BE2C (cell line): ENCODE measurements around the gene KIR2DL1.
"Not testable (repeated sequence)": the region's sequence is repeated elsewhere in the genome, so short reads cannot be mapped to it uniquely, and the experiment has no call there.

Experiments
- DNase-seq: peaks from one replicate; pipeline ENCODE4 v3.0.0-alpha.2; 2020
- H3K27me3 ChIP-seq: fragments of 250-450 bp; sonication (Bioruptor Pico); 2 replicates; pipeline ENCODE4 v1.5.1; 2020; ENCODE audit warnings: mild to moderate bottlenecking
- H3K36me3 ChIP-seq: fragments of 250-450 bp; sonication (Bioruptor Pico); 2 replicates; pipeline ENCODE4 v1.5.1; 2020; ENCODE audit warnings: mild to moderate bottlenecking
- H3K4me1 ChIP-seq: fragments of 250-450 bp; sonication (Bioruptor Pico); 2 replicates; pipeline ENCODE4 v1.5.1; 2020
- H3K4me3 ChIP-seq: 2 replicates; pipeline ENCODE4 v1.5.1; 2011; ENCODE audit warnings: low read depth, low read length
- H3K9me3 ChIP-seq: fragments of 250-450 bp; sonication (Bioruptor Pico); 2 replicates; pipeline ENCODE4 v1.5.1; 2020
- TF ChIP-seq, protein P1 (sequence below): IDR thresholded peaks from 2 replicates; pipeline ENCODE4 v1.5.1; 2012; ENCODE audit warnings: mild to moderate bottlenecking, low read depth, low read length

Gene KIR2DL1

DNA sequence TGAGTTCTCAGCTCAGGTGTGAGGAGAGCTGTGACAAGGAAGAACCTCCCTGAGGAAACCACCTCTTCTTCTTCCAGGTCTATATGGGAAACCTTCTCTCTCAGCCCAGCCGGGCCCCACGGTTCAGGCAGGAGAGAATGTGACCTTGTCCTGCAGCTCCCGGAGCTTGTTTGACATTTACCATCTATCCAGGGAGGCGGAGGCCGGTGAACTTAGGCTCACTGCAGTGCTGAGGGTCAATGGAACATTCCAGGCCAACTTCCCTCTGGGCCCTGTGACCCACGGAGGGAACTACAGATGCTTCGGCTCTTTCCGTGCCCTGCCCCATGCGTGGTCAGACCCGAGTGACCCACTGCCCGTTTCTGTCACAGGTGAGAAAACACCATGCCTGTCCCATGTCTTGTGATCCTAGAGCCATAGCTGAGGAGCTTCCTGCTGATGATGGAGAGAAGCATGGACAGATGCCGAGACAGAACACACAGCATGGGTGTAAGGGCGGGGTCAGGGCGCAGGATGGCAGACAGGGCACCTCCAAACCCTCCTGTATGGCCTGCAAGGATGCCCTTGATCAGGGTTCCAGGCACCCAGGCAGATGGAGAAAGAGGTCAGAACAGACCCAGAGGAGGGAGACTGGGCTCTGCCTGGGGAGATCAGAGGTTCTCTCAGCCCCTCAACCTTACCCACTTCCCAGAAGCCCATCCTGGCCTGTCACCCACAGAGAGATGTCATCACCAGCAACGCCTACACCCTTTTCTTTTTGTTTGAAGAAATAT, 40.0 kb upstream of the KIR2DL1 start:
- TF ChIP-seq, protein P1, sequence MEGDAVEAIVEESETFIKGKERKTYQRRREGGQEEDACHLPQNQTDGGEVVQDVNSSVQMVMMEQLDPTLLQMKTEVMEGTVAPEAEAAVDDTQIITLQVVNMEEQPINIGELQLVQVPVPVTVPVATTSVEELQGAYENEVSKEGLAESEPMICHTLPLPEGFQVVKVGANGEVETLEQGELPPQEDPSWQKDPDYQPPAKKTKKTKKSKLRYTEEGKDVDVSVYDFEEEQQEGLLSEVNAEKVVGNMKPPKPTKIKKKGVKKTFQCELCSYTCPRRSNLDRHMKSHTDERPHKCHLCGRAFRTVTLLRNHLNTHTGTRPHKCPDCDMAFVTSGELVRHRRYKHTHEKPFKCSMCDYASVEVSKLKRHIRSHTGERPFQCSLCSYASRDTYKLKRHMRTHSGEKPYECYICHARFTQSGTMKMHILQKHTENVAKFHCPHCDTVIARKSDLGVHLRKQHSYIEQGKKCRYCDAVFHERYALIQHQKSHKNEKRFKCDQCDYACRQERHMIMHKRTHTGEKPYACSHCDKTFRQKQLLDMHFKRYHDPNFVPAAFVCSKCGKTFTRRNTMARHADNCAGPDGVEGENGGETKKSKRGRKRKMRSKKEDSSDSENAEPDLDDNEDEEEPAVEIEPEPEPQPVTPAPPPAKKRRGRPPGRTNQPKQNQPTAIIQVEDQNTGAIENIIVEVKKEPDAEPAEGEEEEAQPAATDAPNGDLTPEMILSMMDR, result no peak
- no peak overlapping the region for H3K4me3 ChIP-seq
- no peaks in the 10 kb centered on the region for H3K36me3 ChIP-seq
- DNase-seq, result no peak
- H3K9me3 ChIP-seq, result no peaks in the 10 kb centered on the region
- no peaks in the 10 kb centered on the region for H3K4me1 ChIP-seq
- no peaks in the 10 kb centered on the region; the same call in 1 of the 2 replicates for H3K27me3 ChIP-seq

DNA sequence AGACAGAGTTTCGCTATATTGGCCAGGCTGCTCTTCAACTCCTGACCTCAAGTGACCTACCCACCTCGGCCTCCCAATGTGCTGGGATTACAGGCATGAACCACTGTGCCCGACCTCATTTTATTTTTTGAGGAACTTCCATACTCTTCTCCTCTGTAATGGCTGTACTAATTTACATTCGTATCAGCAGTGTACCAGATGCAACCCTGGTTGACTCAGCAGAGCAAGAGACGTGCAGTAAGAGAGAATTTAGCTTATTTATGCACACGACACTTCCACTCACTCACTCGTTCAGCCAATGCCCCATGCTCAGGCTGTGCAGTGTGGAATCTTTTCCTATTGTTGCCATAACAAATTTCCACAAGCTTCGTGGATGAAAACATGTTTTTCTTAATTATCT, 38.4 kb upstream of the KIR2DL1 start:
- no peak overlapping the region for H3K4me3 ChIP-seq
- H3K27me3 ChIP-seq, result no peaks in the 10 kb centered on the region; the same call in 1 of the 2 replicates
- no peaks in the 10 kb centered on the region for H3K4me1 ChIP-seq
- no peaks in the 10 kb centered on the region for H3K9me3 ChIP-seq
- TF ChIP-seq, protein P1, result no peak
- no peaks in the 10 kb centered on the region for H3K36me3 ChIP-seq
- no peak for DNase-seq

DNA sequence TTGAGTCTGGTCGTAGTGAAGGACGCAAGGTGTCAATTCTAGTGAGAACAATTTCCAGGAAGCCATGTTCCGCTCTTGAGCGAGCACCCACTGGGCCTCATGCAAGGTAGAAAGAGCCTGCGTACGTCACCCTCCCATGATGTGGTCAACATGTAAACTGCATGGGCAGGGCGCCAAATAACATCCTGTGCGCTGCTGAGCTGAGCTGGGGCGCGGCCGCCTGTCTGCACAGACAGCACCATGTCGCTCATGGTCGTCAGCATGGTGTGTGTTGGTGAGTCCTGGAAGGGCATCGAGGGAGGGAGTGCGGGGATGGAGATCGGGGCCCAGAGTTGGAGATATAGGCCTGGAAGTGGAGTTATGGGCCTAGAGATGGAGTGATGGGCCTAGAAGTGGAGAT, 31.3 kb upstream of the KIR2DL1 start, which contains the start of gene KIR2DL3:
KIR2DL3 (plus strand) TSS at position 208 of the 400 bp plus-strand sequence; CDS start at position 241, 33 bp downstream.
- not testable (repeated sequence) for H3K4me3 ChIP-seq, DNase-seq, H3K36me3 ChIP-seq, H3K27me3 ChIP-seq, H3K4me1 ChIP-seq, H3K9me3 ChIP-seq

DNA sequence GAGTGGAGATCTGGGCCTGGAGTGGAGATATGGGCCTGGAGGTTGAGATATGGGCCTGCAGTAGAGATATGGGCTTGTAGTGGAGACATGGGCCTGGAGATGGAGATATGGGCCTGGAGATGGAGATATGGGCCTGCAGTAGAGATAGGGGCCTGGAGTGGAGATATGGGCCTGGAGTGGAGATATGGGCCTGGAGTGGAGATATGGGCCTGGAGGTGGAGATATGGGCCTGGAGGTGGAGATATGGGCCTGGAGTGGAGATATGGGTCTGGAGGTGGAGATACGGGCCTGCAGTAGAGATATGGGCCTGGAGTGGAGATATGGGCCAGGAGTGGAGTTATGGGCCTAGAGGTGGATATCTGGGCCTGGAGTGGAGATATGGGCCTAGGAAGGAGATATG, 30.9 kb upstream of the KIR2DL1 start:
- Histone ChIP-seq H3K4me1 (no peaks in the 10 kb centered on the region), H3K4me3 (no peak overlapping the region), H3K27me3 (no peaks in the 10 kb centered on the region; the same call in 1 of the 2 replicates), H3K9me3 (no peaks in the 10 kb centered on the region), H3K36me3 (no peaks in the 10 kb centered on the region)
- TF ChIP-seq, protein P1, result no peak
- no peak for DNase-seq

DNA sequence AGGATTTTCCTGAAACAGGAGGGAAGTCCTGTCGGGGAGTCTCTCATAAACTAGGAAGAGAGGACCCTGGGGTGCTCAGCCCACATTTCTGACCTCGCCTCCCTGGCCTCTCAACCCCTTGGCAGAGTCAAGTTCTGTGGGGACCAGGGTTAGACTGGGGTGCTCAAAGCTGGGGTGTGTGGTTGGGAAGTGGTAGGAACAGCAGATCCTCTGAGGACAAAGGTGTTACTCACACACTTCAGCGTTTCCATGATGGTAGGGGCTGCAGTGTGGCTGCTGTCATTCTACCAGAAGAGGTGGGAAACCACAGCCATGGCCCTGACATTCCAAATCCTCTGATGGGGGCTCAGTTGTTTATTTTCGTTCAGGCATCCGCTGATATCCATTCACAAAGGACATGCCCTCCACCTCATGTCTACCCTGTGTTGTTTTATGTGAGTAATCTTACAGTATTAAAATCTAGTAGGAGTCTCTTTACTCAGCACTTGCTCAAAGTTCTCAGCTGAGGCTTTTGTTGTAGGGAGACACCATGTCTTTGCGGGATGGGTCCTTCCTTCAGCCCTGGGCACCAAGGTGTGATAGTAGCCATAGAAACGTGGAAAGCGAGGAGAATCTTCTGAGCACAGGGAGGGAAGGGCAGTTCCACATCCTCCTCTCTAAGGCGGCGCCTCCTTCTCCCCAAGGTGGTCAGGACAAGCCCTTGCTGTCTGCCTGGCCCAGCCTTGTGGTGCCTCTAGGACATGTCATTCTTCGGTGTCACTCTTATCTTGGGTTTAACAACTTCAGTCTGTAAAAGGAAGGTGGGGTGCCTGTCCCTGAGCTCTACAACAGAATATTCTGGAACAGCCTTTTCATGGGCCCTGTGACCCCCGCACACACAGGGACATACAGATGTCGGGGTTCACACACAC, 29.8 kb upstream of the KIR2DL1 start:
- no peaks in the 10 kb centered on the region for H3K4me1 ChIP-seq
- no peak for DNase-seq
- H3K4me3 ChIP-seq, result no peak overlapping the region
- no peaks in the 10 kb centered on the region for H3K27me3 ChIP-seq
- TF ChIP-seq, protein P1, result no peak
- H3K9me3 ChIP-seq, result no peaks in the 10 kb centered on the region
- no peaks in the 10 kb centered on the region for H3K36me3 ChIP-seq

DNA sequence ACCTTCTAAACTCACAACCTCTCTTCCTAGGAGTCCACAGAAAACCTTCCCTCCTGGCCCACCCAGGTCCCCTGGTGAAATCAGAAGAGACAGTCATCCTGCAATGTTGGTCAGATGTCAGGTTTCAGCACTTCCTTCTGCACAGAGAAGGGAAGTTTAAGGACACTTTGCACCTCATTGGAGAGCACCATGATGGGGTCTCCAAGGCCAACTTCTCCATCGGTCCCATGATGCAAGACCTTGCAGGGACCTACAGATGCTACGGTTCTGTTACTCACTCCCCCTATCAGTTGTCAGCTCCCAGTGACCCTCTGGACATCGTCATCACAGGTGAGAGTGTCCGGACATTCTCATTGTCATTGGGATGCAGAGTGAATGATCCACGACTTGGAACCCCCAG, 27.6 kb upstream of the KIR2DL1 start:
- H3K9me3 ChIP-seq, H3K36me3 ChIP-seq: not testable (repeated sequence)

DNA sequence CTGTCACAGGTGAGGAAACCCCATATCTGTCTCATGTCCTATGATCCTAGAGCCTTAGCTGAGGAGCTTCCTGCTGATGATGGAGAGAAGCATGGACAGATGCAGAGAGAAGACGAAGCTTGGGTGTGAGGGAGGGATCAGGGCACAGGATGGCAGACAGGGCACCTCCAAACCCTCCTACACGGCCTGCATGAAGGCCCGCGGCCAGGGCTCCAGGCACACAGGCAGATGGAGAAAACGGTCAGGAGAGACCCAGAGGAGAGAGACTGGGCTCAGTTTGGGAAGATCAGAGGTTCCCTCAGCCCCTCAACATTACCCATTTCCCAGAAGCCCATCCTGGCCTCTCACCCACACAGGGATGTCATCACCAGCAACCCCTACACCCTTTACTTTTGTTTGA, 25.5 kb upstream of the KIR2DL1 start:
- not testable (repeated sequence) for H3K4me1 ChIP-seq, H3K27me3 ChIP-seq, DNase-seq, H3K4me3 ChIP-seq, H3K9me3 ChIP-seq, H3K36me3 ChIP-seq

More for the DNA sequence above, 27.6 kb upstream of the KIR2DL1 start:
- H3K4me1 ChIP-seq, DNase-seq, H3K4me3 ChIP-seq, H3K27me3 ChIP-seq: not testable (repeated sequence)

DNA sequence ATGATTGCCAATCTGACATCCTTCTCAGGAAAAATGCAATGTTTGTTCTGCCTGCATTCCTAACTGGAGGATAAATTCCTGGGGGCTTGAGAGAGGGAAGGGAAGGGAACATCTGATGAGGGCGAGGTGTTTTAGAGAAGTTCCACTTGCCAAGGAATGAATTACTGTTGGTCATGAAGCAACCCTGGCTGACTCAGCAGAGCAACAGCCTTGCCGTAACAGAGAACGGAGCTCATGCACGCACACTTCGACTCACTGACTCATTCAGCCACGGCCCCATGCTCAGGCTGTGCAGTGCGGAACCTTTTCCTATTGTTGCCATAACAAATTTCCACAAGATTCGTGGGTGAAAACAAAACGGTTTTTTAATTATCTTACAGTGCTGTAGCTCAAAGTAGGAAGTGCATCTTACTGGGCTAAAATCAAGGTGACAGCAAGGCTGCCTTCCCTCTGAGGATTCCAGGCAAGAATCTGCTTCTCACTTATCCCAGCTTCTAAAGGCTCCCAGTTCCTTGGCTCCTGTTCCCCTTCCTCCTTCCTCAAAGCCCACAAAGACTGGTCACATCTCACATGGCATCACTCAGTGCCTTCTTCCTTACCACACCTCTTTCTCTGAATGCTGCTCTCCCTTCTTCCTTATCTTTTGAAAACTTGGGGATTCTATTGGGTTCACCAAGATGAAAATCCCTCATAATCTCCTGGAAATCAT, 21.8 kb upstream of the KIR2DL1 start:
- not testable (repeated sequence) for H3K36me3 ChIP-seq, H3K4me3 ChIP-seq, H3K9me3 ChIP-seq, H3K27me3 ChIP-seq, DNase-seq, H3K4me1 ChIP-seq

DNA sequence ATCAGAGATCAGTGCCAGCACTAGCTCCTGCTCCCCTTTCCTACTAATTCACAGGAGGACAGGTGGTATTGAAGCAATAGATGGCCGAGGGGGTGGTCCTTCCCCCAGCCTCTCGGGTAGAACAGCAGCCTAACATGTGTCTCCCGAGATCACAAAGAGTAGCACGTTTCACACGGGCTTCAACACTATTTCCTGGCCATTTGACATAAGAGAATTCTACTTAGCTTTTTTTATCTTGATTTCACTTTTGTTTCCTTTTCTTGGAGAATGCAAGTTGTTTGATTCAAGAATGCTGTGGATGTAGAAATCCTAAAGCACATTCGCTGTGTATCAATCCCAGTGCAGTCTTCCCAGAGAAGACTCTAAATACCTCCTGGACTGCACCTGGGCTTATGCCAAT, 19.3 kb upstream of the KIR2DL1 start:
- not testable (repeated sequence) for DNase-seq, H3K36me3 ChIP-seq, H3K4me1 ChIP-seq, H3K9me3 ChIP-seq, H3K27me3 ChIP-seq, H3K4me3 ChIP-seq

DNA sequence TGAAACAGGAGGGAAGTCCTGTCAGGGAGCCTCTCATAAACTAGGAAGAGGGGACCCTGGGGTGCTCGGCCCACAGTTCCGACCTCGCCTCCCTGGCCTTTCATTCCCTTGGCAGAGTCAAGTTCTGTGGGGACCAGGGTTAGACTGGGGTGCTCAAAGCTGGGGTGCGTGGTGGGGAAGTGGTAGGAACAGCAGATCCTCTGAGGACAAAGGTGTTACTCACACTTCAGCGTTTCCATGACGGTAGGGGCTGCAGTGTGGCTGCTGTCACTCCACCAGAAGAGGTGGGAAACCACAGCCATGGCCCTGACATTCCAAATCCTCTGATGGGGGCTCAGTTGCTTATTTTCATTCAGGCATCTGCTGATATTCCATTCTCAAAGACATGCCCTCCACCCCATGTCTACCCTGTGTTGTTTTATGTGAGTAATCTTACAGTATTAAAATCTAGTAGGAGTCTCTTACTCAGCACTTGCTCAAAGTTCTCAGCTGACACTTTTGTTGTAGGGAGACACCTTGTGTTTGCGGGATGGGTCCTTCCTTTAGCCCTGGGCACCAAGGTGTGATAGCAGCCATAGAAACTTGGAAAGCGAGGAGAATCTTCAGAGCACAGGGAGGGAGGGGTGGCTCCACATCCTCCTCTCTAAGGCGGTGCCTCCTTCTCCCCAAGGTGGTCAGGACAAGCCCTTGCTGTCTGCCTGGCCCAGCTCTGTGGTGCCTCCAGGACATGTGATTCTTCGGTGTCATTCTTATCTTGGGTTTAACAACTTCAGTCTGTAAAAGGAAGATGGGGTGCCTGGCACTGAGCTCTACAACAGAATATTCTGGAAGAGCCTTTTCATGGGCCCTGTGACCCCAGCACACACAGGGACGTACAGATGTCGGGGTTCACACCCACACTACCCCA, 13.1 kb upstream of the KIR2DL1 start:
- not testable (repeated sequence) for H3K4me3 ChIP-seq, H3K9me3 ChIP-seq, DNase-seq, H3K36me3 ChIP-seq, H3K4me1 ChIP-seq, H3K27me3 ChIP-seq
